SK-N-SH (cell line): Measurements from ENCODE around the gene GMPR. TPM values are rescaled to one million over a fixed set of nuclear protein-coding genes. Genes with fewer than 3 reads are reported as not detected.

Experiments
- CTCF ChIA-PET: fragments of 300-600, 350-600 bp; formaldehyde crosslinking; extraction: SDS; loops from one replicate; lab custom pipeline; 2021; lab: Yijun Ruan, JAX
- POLR2A ChIA-PET: fragments of 350-600 bp; sonication (Branson Sonifier 250); formaldehyde crosslinking; extraction: SDS; loops from one replicate; lab custom pipeline; 2020; ENCODE audit warnings: antibody characterized with exemption, inconsistent platforms; lab: Yijun Ruan, JAX
- DNase-seq: peaks from one replicate; pipeline ENCODE4 v3.0.0; 2012
- H2AFZ ChIP-seq: fragments of 200-600 bp; sonication (generic); 2 replicates; pipeline ENCODE4 v1.8.1; 2016; ENCODE audit warnings: antibody characterized with exemption, mild to moderate bottlenecking, low read depth
- H3F3A ChIP-seq: fragments of 200-600 bp; sonication (generic); replicated peaks from 2 replicates; pipeline ENCODE3; 2016; ENCODE audit warnings: antibody characterized with exemption, mild to moderate bottlenecking; ENCODE audit not compliant: insufficient read depth
- H3K27ac ChIP-seq, 2 experiments: fragments of 200-500 bp in 1 of 2; fragments of 200-600 bp in 1 of 2; sonication (Bioruptor generic) in 1 of 2; sonication (generic), shearing (Covaris generic) in 1 of 2; 2 replicates each; pipeline versions ENCODE4 v1.5.1 to v1.6.1; 2014 to 2016; ENCODE audit warnings: low read depth in 2 of 2, inconsistent platforms in 1 of 2, low read length in 1 of 2, mild to moderate bottlenecking in 1 of 2, mixed read lengths in 1 of 2
- H3K27me3 ChIP-seq: fragments of 200-600 bp; sonication (generic), shearing (Covaris generic); 2 replicates; pipeline ENCODE4 v1.6.1; 2016; ENCODE audit warnings: mixed run types; ENCODE audit not compliant: insufficient read depth
- H3K36me3 ChIP-seq, 2 experiments: fragments of 200-500 bp in 1 of 2; fragments of 200-600 bp in 1 of 2; sonication (Bioruptor generic) in 1 of 2; sonication (generic) in 1 of 2; replicated peaks in 1 of 2; 2 replicates each; pipeline versions ENCODE3 to v1.5.1; 2014 to 2016; ENCODE audit warnings: low read length in 1 of 2, mild to moderate bottlenecking in 1 of 2; ENCODE audit not compliant: insufficient read depth in 2 of 2, control insufficient read depth in 1 of 2
- H3K4me1 ChIP-seq, 2 experiments: fragments of 200-500 bp in 1 of 2; fragments of 200-600 bp in 1 of 2; sonication (Bioruptor generic) in 1 of 2; sonication (generic), shearing (Covaris generic) in 1 of 2; 2 replicates each; pipeline versions ENCODE4 v1.5.1 to v1.6.1; 2014 to 2016; ENCODE audit warnings: low read depth in 1 of 2, low read length in 1 of 2, mixed run types in 1 of 2; ENCODE audit not compliant: insufficient read depth in 2 of 2, control insufficient read depth in 1 of 2
- H3K4me2 ChIP-seq: fragments of 200-600 bp; sonication (generic), shearing (Covaris generic); 2 replicates; pipeline ENCODE4 v1.6.1; 2017; ENCODE audit warnings: mixed run types
- H3K4me3 ChIP-seq, 2 experiments: fragments of 200-500 bp in 1 of 2; fragments of 200-600 bp in 1 of 2; sonication (Bioruptor generic) in 1 of 2; sonication (generic), shearing (Covaris generic) in 1 of 2; 2 replicates each; pipeline versions ENCODE4 v1.5.1 to v1.8.1; 2014 to 2016; ENCODE audit warnings: low read depth in 2 of 2, inconsistent platforms in 1 of 2, low read length in 1 of 2, mild to moderate bottlenecking in 1 of 2, mixed read lengths in 1 of 2, moderate library complexity in 1 of 2
- H3K79me2 ChIP-seq: fragments of 200-600 bp; sonication (generic); 2 replicates; pipeline ENCODE4 v1.8.1; 2017; ENCODE audit warnings: mild to moderate bottlenecking; ENCODE audit not compliant: insufficient read depth
- H3K9ac ChIP-seq: fragments of 200-600 bp; sonication (generic); 2 replicates; pipeline ENCODE4 v1.6.1; 2017; ENCODE audit warnings: mixed run types
- H3K9me2 ChIP-seq: fragments of 200-600 bp; sonication (generic); 2 replicates; pipeline ENCODE4 v1.6.1; 2017; ENCODE audit warnings: mixed run types
- H3K9me3 ChIP-seq: fragments of 200-600 bp; sonication (generic); 2 replicates; pipeline ENCODE4 v1.6.1; 2017; ENCODE audit warnings: mixed run types, mild to moderate bottlenecking, moderate library complexity
- H4K20me1 ChIP-seq: fragments of 200-600 bp; sonication (generic); 2 replicates; pipeline ENCODE4 v1.6.1; 2017; ENCODE audit warnings: mild to moderate bottlenecking, mixed run types; ENCODE audit not compliant: insufficient read depth
- FOXJ3 ChIP-seq: sonication (generic); formaldehyde crosslinking; IDR thresholded peaks from 2 replicates; pipeline ENCODE4 v1.5.1; 2020; ENCODE audit warnings: mild to moderate bottlenecking, missing genetic modification reagents
- GABPA ChIP-seq: IDR thresholded peaks from 2 replicates; pipeline ENCODE4 v1.4.0; 2012; ENCODE audit warnings: low read depth, mild to moderate bottlenecking
- IRF3 ChIP-seq: fragments of 150-350 bp; IDR thresholded peaks from 2 replicates; pipeline ENCODE4 v1.6.1; 2016; ENCODE audit warnings: mild to moderate bottlenecking, low read depth, low read length
- MXI1 ChIP-seq: IDR thresholded peaks from 2 replicates; pipeline ENCODE4 v1.6.1; 2012; ENCODE audit warnings: mild to moderate bottlenecking, low read depth, low read length, improper control_type of control experiment
- NFIC ChIP-seq: IDR thresholded peaks from 2 replicates; pipeline ENCODE4 v1.4.0; 2012; ENCODE audit warnings: borderline replicate concordance
- NRF1 ChIP-seq: IDR thresholded peaks from 2 replicates; pipeline ENCODE4 v1.6.1; 2012; ENCODE audit warnings: low read depth, mild to moderate bottlenecking, low read length
- POLR2AphosphoS5 ChIP-seq: IDR thresholded peaks from 2 replicates; pipeline ENCODE4 v1.6.1; 2012; ENCODE audit warnings: low read depth, low read length
- RXRA ChIP-seq: IDR thresholded peaks from 2 replicates; pipeline ENCODE4 v1.4.0; 2012; ENCODE audit warnings: low read depth, mild to moderate bottlenecking, borderline replicate concordance
- SIN3A ChIP-seq: IDR thresholded peaks from 2 replicates; pipeline ENCODE4 v1.6.1; 2012; ENCODE audit warnings: low read depth, mild to moderate bottlenecking, low read length, moderate library complexity, borderline replicate concordance
- SMC3 ChIP-seq: IDR thresholded peaks from 2 replicates; pipeline ENCODE4 v1.6.1; 2012; ENCODE audit warnings: low read depth, low read length, improper control_type of control experiment
- TAF1 ChIP-seq: IDR thresholded peaks from 2 replicates; pipeline ENCODE4 v1.6.1; 2012; ENCODE audit warnings: low read depth, mild to moderate bottlenecking, low read length, moderate library complexity, borderline replicate concordance
- TCF12 ChIP-seq: IDR thresholded peaks from 2 replicates; pipeline ENCODE4 v1.4.0; 2012
- TEAD4 ChIP-seq: IDR thresholded peaks from 2 replicates; pipeline ENCODE4 v1.4.0; 2012; ENCODE audit warnings: mild to moderate bottlenecking, borderline replicate concordance; ENCODE audit not compliant: insufficient read depth
- WGBS: methylation state at CpG from one replicate; pipeline ENCODE4 v1.1.6; 2017; ENCODE audit warnings: low lambda C conversion rate; 5-methylcytosine and 5-hydroxymethylcytosine counted together
- polyA plus RNA-seq, 3 experiments: library from polyadenylated mRNA; depleted of rRNA; stranded (reverse); fragments of >200 nt; gene quantifications; 2 replicates each; pipeline ENCODE4 v1.2.3, GENCODE V29; 2012
- TF ChIP-seq, protein P1 (sequence below): IDR thresholded peaks from 2 replicates; pipeline ENCODE4 v1.6.1; 2012; ENCODE audit warnings: mild to moderate bottlenecking, low read depth, low read length, moderate library complexity

GMPR gene
- polyA plus RNA-seq, 1 of the 3 experiments (the other 2 are of a cell fraction) = 21.0 TPM

GRCh38 chr6:16198061-16198705 lies 40.2 kb upstream of the GMPR start:
- ChIA-PET POLR2A (no interaction called here), CTCF (interaction anchor here (0.9 to 19.3 kb wide), 5 partner anchors 8 to 507 kb away, joined by 3 to 226 read pairs (median 3); no protein-coding TSS in a partner anchor)
- H3K27ac ChIP-seq = no peak overlapping the region
- H4K20me1 ChIP-seq = no peaks in the 10 kb centered on the region
- H3K4me2 ChIP-seq = no peak overlapping the region
- H3K9ac ChIP-seq = no peak overlapping the region
- no peak overlapping the region for H3K4me3 ChIP-seq
- H3F3A ChIP-seq = no peaks in the 10 kb centered on the region
- no peaks in the 10 kb centered on the region for H3K79me2 ChIP-seq
- no peaks in the 10 kb centered on the region; the same call in 1 of the 2 replicates for H3K27me3 ChIP-seq
- DNase-seq = no peak
- TF ChIP-seq TEAD4 (no peak), MXI1 (no peak), NRF1 (no peak), POLR2AphosphoS5 (no peak), SMC3 (no peak), IRF3 (no peak), TCF12 (no peak), SIN3A (no peak), TAF1 (no peak), FOXJ3 (CRISPR knock-in tag) (no peak), GABPA (no peak), RXRA (no peak), NFIC (no peak)
- TF ChIP-seq, protein P1, sequence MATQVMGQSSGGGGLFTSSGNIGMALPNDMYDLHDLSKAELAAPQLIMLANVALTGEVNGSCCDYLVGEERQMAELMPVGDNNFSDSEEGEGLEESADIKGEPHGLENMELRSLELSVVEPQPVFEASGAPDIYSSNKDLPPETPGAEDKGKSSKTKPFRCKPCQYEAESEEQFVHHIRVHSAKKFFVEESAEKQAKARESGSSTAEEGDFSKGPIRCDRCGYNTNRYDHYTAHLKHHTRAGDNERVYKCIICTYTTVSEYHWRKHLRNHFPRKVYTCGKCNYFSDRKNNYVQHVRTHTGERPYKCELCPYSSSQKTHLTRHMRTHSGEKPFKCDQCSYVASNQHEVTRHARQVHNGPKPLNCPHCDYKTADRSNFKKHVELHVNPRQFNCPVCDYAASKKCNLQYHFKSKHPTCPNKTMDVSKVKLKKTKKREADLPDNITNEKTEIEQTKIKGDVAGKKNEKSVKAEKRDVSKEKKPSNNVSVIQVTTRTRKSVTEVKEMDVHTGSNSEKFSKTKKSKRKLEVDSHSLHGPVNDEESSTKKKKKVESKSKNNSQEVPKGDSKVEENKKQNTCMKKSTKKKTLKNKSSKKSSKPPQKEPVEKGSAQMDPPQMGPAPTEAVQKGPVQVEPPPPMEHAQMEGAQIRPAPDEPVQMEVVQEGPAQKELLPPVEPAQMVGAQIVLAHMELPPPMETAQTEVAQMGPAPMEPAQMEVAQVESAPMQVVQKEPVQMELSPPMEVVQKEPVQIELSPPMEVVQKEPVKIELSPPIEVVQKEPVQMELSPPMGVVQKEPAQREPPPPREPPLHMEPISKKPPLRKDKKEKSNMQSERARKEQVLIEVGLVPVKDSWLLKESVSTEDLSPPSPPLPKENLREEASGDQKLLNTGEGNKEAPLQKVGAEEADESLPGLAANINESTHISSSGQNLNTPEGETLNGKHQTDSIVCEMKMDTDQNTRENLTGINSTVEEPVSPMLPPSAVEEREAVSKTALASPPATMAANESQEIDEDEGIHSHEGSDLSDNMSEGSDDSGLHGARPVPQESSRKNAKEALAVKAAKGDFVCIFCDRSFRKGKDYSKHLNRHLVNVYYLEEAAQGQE = no peak
- no peaks in the 10 kb centered on the region; the same call in 1 of the 2 replicates for H3K9me2 ChIP-seq
- H3K4me1 ChIP-seq = no peaks in the 10 kb centered on the region
- H3K9me3 ChIP-seq = no peaks in the 10 kb centered on the region
- no peak overlapping the region for H2AFZ ChIP-seq
- WGBS = 88% methylated on average over 18 of the region's 50 CpGs
- no peaks in the 10 kb centered on the region for H3K36me3 ChIP-seq
